ENCODE results near the gene NRXN3.

NRXN3 gene

DNA sequence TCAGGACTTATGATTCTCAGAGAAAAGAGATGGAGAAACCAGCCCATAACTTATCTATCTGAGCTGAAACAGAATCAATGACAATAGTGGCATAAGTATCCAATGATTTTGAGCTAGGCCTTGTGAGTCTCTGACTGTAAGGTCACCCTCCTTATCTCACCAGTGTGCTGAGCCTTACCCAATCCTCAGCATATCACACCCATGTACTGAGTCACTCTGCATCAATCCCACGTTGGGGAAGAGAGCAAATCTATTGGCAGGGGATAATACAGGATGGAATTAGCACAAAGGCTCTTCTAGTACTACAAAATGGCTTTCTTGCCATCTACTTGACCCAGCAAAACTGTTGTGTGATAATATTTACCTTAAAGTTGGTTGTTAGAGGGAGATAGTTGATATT is 997.8 kb downstream of the NRXN3 start:
- Histone ChIP-seq H3K4me3 (ENCODE audit: low read depth, low read length) (no peak overlapping the region), H3K4me1 (ENCODE audit: control insufficient read depth, insufficient read depth, low read length) (no peaks in the 10 kb centered on the region), H3K27ac (ENCODE audit: extremely low read depth, low read depth, low read length) (no peak overlapping the region), H3K36me3 (ENCODE audit: control insufficient read depth in 2 of 2, insufficient read depth in 1 of 2, low read length in 2 of 2) (no peaks in the 10 kb centered on the region), H3K9me3 (ENCODE audit: control insufficient read depth, insufficient read depth, low read depth, low read length) (no peaks in the 10 kb centered on the region)
- CTCF ChIA-PET, result no interaction called here
- TF ChIP-seq, protein P1, sequence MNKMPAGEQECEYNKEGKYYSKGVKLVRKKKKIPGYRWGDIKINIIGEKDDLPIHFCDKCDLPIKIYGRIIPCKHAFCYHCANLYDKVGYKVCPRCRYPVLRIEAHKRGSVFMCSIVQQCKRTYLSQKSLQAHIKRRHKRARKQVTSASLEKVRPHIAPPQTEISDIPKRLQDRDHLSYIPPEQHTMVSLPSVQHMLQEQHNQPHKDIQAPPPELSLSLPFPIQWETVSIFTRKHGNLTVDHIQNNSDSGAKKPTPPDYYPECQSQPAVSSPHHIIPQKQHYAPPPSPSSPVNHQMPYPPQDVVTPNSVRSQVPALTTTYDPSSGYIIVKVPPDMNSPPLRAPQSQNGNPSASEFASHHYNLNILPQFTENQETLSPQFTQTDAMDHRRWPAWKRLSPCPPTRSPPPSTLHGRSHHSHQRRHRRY (tag by site-specific recombination; IDR thresholded peaks at IDR 0.05), result no peak
- TF ChIP-seq, protein P2, sequence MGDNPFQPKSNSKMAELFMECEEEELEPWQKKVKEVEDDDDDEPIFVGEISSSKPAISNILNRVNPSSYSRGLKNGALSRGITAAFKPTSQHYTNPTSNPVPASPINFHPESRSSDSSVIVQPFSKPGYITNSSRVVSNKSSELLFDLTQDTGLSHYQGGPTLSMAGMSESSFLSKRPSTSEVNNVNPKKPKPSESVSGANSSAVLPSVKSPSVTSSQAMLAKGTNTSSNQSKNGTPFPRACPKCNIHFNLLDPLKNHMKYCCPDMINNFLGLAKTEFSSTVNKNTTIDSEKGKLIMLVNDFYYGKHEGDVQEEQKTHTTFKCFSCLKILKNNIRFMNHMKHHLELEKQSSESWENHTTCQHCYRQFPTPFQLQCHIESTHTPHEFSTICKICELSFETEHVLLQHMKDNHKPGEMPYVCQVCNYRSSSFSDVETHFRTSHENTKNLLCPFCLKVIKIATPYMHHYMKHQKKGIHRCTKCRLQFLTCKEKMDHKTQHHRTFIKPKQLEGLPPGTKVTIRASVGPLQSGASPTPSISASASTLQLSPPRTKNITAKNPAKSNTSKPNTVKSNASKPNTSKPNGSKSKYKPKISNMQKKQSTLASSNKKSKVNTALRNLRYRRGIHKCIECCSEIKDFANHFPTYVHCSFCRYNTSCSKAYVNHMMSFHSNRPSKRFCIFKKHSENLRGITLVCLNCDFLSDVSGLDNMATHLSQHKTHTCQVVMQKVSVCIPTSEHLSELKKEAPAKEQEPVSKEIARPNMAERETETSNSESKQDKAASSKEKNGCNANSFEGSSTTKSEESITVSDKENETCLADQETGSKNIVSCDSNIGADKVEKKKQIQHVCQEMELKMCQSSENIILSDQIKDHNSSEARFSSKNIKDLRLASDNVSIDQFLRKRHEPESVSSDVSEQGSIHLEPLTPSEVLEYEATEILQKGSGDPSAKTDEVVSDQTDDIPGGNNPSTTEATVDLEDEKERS (tag by site-specific recombination; IDR thresholded peaks at IDR 0.05), result no peak
- TF ChIP-seq ZNF266 (tag by site-specific recombination; IDR thresholded peaks at IDR 0.05; ENCODE audit: low read depth) (no peak), GLI4 (tag by site-specific recombination; IDR thresholded peaks at IDR 0.05) (no peak), ZNF324 (tag by site-specific recombination; IDR thresholded peaks at IDR 0.05) (no peak), SALL2 (tag by site-specific recombination; IDR thresholded peaks at IDR 0.05; ENCODE audit: borderline replicate concordance) (no peak), KLF10 (tag by site-specific recombination; IDR thresholded peaks at IDR 0.05) (no peak), ZFP41 (tag by site-specific recombination; IDR thresholded peaks at IDR 0.05; ENCODE audit: borderline replicate concordance) (no peak), ZNF571 (tag by site-specific recombination; IDR thresholded peaks at IDR 0.05) (no peak), ZNF146 (tag by site-specific recombination; IDR thresholded peaks at IDR 0.05) (no peak)
- POLR2A ChIA-PET, result interaction anchor here (0.7 kb wide), 1 partner anchor 36 kb away, joined by 4 read pairs; no protein-coding TSS in a partner anchor

DNA sequence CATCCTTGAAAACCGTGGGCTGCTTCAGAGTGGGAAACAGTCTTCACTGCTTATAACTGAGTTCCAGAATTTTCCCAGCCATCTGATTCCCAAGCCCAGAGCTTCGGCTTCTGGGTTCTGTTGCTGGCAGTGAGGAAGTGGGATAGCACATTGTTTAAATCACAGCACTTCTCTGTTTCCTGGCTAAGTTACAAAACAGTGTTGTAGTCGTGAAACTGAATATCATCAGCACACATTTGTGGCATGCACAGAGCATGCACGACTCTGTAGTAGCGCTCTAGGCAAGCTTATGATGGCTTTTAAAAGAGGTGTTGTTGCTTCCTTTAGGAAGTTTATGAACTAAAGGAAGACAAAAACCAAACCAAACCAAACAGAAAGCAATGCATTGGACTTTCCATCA is 1005.5 kb downstream of the NRXN3 start:
- POLR2A ChIA-PET, result no interaction called here
- TF ChIP-seq, protein P3, sequence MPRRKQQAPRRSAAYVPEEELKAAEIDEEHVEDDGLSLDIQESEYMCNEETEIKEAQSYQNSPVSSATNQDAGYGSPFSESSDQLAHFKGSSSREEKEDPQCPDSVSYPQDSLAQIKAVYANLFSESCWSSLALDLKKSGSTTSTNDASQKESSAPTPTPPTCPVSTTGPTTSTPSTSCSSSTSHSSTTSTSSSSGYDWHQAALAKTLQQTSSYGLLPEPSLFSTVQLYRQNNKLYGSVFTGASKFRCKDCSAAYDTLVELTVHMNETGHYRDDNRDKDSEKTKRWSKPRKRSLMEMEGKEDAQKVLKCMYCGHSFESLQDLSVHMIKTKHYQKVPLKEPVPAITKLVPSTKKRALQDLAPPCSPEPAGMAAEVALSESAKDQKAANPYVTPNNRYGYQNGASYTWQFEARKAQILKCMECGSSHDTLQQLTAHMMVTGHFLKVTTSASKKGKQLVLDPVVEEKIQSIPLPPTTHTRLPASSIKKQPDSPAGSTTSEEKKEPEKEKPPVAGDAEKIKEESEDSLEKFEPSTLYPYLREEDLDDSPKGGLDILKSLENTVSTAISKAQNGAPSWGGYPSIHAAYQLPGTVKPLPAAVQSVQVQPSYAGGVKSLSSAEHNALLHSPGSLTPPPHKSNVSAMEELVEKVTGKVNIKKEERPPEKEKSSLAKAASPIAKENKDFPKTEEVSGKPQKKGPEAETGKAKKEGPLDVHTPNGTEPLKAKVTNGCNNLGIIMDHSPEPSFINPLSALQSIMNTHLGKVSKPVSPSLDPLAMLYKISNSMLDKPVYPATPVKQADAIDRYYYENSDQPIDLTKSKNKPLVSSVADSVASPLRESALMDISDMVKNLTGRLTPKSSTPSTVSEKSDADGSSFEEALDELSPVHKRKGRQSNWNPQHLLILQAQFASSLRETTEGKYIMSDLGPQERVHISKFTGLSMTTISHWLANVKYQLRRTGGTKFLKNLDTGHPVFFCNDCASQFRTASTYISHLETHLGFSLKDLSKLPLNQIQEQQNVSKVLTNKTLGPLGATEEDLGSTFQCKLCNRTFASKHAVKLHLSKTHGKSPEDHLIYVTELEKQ (tag by site-specific recombination; IDR thresholded peaks at IDR 0.05; ENCODE audit: borderline replicate concordance), result no peak
- TF ChIP-seq SETDB1 (IDR thresholded peaks at IDR 0.05; ENCODE audit: insufficient read length, low read length), result no peak
- no peak for TF ChIP-seq YY1 (tag by site-specific recombination; IDR thresholded peaks at IDR 0.05)
- TF ChIP-seq GLI4 (tag by site-specific recombination; IDR thresholded peaks at IDR 0.05), result no peak
- no peak for TF ChIP-seq ZNF785 (tag by site-specific recombination; IDR thresholded peaks at IDR 0.05)
- no peak for TF ChIP-seq ZNF394 (tag by site-specific recombination; IDR thresholded peaks at IDR 0.05; ENCODE audit: borderline replicate concordance)
- no peak for TF ChIP-seq ZNF239 (tag by site-specific recombination; IDR thresholded peaks at IDR 0.05)
- no peak for TF ChIP-seq OSR2 (tag by site-specific recombination; IDR thresholded peaks at IDR 0.05)
- no peak for TF ChIP-seq ZNF501 (tag by site-specific recombination; IDR thresholded peaks at IDR 0.05)
- TF ChIP-seq ZNF292 (tag by site-specific recombination; IDR thresholded peaks at IDR 0.05; ENCODE audit: borderline replicate concordance, low read depth), result no peak
- TF ChIP-seq ZNF843 (tag by site-specific recombination; IDR thresholded peaks at IDR 0.05), result no peak
- TF ChIP-seq ZNF155 (tag by site-specific recombination; IDR thresholded peaks at IDR 0.05), result no peak
- no peak for TF ChIP-seq ZBTB8A (tag by site-specific recombination; IDR thresholded peaks at IDR 0.05)
- TF ChIP-seq ZBTB17 (tag by site-specific recombination; IDR thresholded peaks at IDR 0.05), result no peak
- no peaks in the 10 kb centered on the region for H3K9me3 ChIP-seq (ENCODE audit: control insufficient read depth, insufficient read depth, low read depth, low read length)

More for the DNA sequence above, 1005.5 kb downstream of the NRXN3 start:
- Histone ChIP-seq H3K4me3 (ENCODE audit: low read depth, low read length) (no peak overlapping the region), H3K27ac (ENCODE audit: extremely low read depth, low read depth, low read length) (no peak overlapping the region), H3K4me1 (ENCODE audit: control insufficient read depth, insufficient read depth, low read length) (peaks cover 2% of the 10 kb centered on the region; the same call in 1 of the 2 replicates), H3K36me3 (ENCODE audit: control insufficient read depth in 2 of 2, insufficient read depth in 1 of 2, low read length in 2 of 2) (no peaks in the 10 kb centered on the region)
- CTCF ChIA-PET, result no interaction called here
